IMR-90 (cell line): ENCODE measurements around the gene XAB2.
"Not testable (repeated sequence)": the region's sequence is repeated elsewhere in the genome, so short reads cannot be mapped to it uniquely, and the experiment has no call there.

ENCODE experiments used
- BHLHE40 ChIP-seq: fragments of 150-350 bp; IDR thresholded peaks from 2 replicates; pipeline ENCODE4 v1.6.1; 2016; ENCODE audit warnings: mild to moderate bottlenecking, low read depth, low read length
- MAFK ChIP-seq: IDR thresholded peaks from 2 replicates; pipeline ENCODE4 v1.6.1; 2012; ENCODE audit warnings: low read depth, low read length, improper control_type of control experiment
- MAZ ChIP-seq: IDR thresholded peaks from 2 replicates; pipeline ENCODE4 v1.6.1; 2012; ENCODE audit warnings: low read depth, mild to moderate bottlenecking, low read length, improper control_type of control experiment, moderate library complexity, borderline replicate concordance
- POLR2A ChIP-seq: IDR thresholded peaks from 2 replicates; pipeline ENCODE4 v1.6.1; 2012; ENCODE audit warnings: mild to moderate bottlenecking, low read depth, low read length
- RAD21 ChIP-seq: IDR thresholded peaks from 2 replicates; pipeline ENCODE4 v1.6.1; 2012; ENCODE audit warnings: low read length, improper control_type of control experiment
- RFX5 ChIP-seq: IDR thresholded peaks from 2 replicates; pipeline ENCODE4 v1.8.0; 2012; ENCODE audit warnings: low read depth, mild to moderate bottlenecking, low read length, moderate library complexity
- SMC3 ChIP-seq: fragments of 150-350 bp; IDR thresholded peaks from 2 replicates; pipeline ENCODE4 v1.6.1; 2016; ENCODE audit warnings: low read depth, mild to moderate bottlenecking, antibody characterized with exemption, low read length, moderate library complexity
- TF ChIP-seq, protein P1 (sequence below): conservative IDR thresholded peaks from 2 replicates; pipeline ENCODE4 v1.5.1; 2012; ENCODE audit warnings: mild to moderate bottlenecking, low read depth, low read length, improper control_type of control experiment

DNA sequence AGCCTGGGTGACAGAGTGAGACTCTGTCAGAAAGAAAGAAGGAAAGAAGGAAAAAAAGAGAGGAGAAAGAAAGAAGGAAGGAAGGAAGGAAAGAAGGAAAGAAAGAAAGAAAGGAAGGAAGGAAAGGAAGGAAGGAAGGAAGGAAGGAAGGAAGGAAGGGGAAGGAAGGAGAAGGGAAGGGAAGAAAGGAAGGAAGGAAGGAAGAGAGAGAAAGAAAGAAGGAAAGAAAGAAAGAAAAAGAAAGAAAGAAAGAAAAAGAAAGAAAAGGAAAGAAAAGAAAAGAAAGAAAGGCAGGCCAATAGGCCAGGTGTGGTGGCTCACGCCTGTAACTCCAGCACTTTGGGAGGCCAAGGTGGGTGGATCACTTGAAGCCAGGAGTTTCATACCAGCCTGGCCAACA, 51.9 kb downstream of the XAB2 start:
- not testable (repeated sequence) for TF ChIP-seq RAD21, POLR2A, SMC3, RFX5, BHLHE40, MAFK, MAZ
- TF ChIP-seq, protein P1, sequence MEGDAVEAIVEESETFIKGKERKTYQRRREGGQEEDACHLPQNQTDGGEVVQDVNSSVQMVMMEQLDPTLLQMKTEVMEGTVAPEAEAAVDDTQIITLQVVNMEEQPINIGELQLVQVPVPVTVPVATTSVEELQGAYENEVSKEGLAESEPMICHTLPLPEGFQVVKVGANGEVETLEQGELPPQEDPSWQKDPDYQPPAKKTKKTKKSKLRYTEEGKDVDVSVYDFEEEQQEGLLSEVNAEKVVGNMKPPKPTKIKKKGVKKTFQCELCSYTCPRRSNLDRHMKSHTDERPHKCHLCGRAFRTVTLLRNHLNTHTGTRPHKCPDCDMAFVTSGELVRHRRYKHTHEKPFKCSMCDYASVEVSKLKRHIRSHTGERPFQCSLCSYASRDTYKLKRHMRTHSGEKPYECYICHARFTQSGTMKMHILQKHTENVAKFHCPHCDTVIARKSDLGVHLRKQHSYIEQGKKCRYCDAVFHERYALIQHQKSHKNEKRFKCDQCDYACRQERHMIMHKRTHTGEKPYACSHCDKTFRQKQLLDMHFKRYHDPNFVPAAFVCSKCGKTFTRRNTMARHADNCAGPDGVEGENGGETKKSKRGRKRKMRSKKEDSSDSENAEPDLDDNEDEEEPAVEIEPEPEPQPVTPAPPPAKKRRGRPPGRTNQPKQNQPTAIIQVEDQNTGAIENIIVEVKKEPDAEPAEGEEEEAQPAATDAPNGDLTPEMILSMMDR = not testable (repeated sequence)
